Osteocyte (in vitro differentiated cells): ENCODE measurements around the gene KRT15. TPM values are rescaled to one million over a fixed set of nuclear protein-coding genes. Genes with fewer than 3 reads are reported as not detected.

ENCODE experiments used
- DNase-seq: peaks from one replicate; pipeline ENCODE4 v3.0.0; 2021; ENCODE audit warnings: mixed read lengths; ENCODE audit not compliant: unreplicated experiment; ENCODE audit errors: extremely low spot score
- H3K27ac Mint-ChIP-seq: one replicate; pipeline ENCODE4 v1.8.0; 2021; ENCODE audit warnings: mild to moderate bottlenecking, mixed read lengths; ENCODE audit not compliant: unreplicated experiment
- H3K27me3 Mint-ChIP-seq: one replicate; pipeline ENCODE4 v1.8.0; 2021; ENCODE audit warnings: mixed read lengths; ENCODE audit not compliant: unreplicated experiment
- H3K36me3 Mint-ChIP-seq: one replicate; pipeline ENCODE4 v1.8.0; 2021; ENCODE audit warnings: mixed read lengths; ENCODE audit not compliant: unreplicated experiment
- H3K4me1 Mint-ChIP-seq: one replicate; pipeline ENCODE4 v1.8.0; 2021; ENCODE audit warnings: mixed read lengths; ENCODE audit not compliant: unreplicated experiment
- H3K4me3 Mint-ChIP-seq: one replicate; pipeline ENCODE4 v1.8.0; 2021; ENCODE audit warnings: mild to moderate bottlenecking, moderate library complexity, mixed read lengths; ENCODE audit not compliant: unreplicated experiment
- H3K9me3 Mint-ChIP-seq: one replicate; pipeline ENCODE4 v1.8.0; 2021; ENCODE audit warnings: mixed read lengths; ENCODE audit not compliant: unreplicated experiment
- long read RNA-seq: library from polyadenylated mRNA; unstranded; transcript quantifications from one replicate; pipeline ENCODE4 v2.0.0, GENCODE V29; 2021
- total RNA-seq: library from RNA; stranded (reverse); gene quantifications from 2 replicates; pipeline ENCODE4 v1.2.1, GENCODE V29; 2021
- TF ChIP-seq, protein P1 (sequence below): fragments of 200-600 bp; sonication (generic); IDR thresholded peaks from 2 replicates; pipeline ENCODE4 v1.5.0; 2021; ENCODE audit warnings: antibody characterized with exemption, mild to moderate bottlenecking, moderate library complexity

KRT15 gene
- total RNA-seq, result not detected in 2 replicates
- long read RNA-seq, result 0 reads

DNA sequence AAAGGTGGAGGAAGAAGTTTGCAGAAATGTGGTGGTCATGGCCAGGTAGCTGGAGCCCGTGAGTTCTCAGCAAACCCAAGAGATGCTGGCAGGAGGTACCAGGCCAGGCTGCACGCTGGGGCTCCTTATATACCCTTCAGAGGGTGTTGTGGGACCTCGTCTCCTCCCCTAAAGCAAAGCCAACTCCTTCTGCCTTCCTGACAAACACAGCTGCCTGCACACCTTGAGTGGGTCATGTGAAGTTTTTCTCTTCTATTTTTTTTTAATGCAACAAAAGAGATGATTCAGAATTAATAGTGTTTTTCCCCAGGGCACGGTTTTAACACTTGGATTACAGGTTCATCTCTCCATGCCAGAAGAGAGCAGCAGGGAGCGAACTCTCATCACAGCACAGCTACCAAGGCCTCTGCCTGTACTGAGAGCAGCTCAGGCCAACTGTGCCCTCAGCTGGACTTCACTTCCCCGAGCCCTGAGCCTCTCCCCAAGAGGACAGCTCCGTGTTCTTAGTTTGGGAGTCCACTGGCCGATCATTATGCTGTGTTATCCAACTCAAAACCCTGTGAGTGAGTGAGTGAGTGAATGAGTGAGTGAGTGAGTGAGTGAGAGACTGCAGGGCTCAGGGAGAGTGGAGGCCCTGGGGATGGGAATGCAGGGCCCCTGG lies at the start of gene KRT15:
Gene KRT15 (minus strand): TSS at position 102 of the 661 bp plus-strand sequence. CDS start 63 bp downstream, at position 39.
- H3K4me3 Mint-ChIP-seq, result no peak within 1 kb of the TSS
- no peak within 1 kb of the TSS for H3K27ac Mint-ChIP-seq
- H3K36me3 Mint-ChIP-seq, result no peaks in the 10 kb centered on the region

DNA sequence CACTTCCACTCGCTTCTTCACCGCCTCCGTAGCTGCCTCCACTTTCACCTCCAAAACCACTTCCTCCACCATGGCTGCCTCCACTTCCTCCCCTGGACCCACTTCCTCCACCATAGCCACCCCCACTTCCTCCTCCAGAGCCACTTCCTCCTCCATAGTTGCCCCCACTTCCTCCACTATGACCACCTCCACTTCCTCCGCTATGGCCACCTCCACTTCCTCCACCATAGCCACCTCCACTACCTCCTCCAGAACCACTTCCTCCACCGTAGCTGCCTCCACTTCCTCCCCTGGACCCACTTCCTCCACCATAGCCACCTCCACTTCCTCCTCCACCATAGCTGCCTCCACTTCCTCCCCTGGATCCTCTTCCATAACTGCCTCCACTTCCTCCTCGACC lies 48.6 kb upstream of the KRT15 start:
- Mint-ChIP-seq H3K9me3 (no peaks in the 10 kb centered on the region), H3K27me3 (peaks cover 68% of the 10 kb centered on the region), H3K4me3 (no peak overlapping the region), H3K36me3 (no peaks in the 10 kb centered on the region), H3K27ac (no peak overlapping the region), H3K4me1 (no peaks in the 10 kb centered on the region)
- TF ChIP-seq, protein P1, sequence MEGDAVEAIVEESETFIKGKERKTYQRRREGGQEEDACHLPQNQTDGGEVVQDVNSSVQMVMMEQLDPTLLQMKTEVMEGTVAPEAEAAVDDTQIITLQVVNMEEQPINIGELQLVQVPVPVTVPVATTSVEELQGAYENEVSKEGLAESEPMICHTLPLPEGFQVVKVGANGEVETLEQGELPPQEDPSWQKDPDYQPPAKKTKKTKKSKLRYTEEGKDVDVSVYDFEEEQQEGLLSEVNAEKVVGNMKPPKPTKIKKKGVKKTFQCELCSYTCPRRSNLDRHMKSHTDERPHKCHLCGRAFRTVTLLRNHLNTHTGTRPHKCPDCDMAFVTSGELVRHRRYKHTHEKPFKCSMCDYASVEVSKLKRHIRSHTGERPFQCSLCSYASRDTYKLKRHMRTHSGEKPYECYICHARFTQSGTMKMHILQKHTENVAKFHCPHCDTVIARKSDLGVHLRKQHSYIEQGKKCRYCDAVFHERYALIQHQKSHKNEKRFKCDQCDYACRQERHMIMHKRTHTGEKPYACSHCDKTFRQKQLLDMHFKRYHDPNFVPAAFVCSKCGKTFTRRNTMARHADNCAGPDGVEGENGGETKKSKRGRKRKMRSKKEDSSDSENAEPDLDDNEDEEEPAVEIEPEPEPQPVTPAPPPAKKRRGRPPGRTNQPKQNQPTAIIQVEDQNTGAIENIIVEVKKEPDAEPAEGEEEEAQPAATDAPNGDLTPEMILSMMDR, result no peak
- no peak for DNase-seq

More for the DNA sequence above, at the start of gene KRT15:
- Mint-ChIP-seq H3K4me1 (peaks cover 12% of the 10 kb centered on the region), H3K9me3 (no peaks in the 10 kb centered on the region), H3K27me3 (no peaks in the 10 kb centered on the region)
- TF ChIP-seq, protein P1, result no peak
- no peak for DNase-seq

DNA sequence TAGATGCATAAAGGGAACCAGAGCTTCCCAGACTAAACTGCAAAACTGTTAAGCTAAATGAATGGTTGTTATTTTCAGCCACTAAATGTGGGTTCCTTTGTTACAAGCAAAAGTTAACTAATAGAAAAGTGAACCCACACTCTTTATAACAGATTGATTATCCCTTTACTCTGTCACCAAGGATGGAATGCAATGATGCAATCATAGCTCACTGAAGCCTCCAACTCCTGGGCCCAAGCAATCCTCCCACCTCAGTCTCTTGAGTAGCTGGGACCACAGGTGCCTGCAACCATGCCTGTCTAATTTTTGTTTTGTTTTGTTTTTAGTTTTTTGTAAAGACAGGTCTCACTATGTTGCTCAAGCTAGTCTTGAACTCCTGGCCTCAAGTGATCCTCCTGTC lies 46.6 kb upstream of the KRT15 start:
- TF ChIP-seq, protein P1, result no peak
- DNase-seq, result no peak
- Mint-ChIP-seq H3K4me1 (no peaks in the 10 kb centered on the region), H3K27me3 (peaks cover 72% of the 10 kb centered on the region), H3K4me3 (no peak overlapping the region), H3K27ac (no peak overlapping the region), H3K9me3 (no peaks in the 10 kb centered on the region), H3K36me3 (no peaks in the 10 kb centered on the region)

DNA sequence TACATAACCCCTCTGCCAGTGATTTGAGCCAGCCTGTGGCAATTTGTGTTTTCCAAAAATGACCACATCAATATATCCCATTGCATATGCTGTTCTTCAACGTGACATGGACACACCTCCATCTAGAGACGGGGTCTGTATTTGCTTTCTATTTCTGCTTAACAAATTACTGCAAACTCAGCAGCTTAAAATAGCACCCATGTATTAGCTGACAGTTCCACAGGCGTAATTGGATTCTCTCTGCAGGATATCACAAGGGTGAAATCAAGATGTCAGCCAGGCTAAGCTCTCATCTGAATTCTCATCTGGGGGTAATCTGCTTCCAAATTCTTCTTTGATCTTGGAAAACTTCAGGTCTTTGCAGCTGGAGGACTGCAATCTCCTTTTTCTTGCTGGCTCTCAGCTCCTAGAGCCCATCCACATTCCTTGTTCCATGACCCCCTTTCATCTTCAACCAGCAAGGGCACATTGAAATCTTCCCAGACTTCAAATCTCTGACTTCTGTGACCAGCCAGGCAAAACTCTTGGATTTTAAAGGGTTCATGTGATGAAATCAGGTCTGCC lies 45.0 kb upstream of the KRT15 start:
- no peaks in the 10 kb centered on the region for H3K4me1 Mint-ChIP-seq
- H3K36me3 Mint-ChIP-seq, result no peaks in the 10 kb centered on the region
- H3K27ac Mint-ChIP-seq, result no peak overlapping the region

DNA sequence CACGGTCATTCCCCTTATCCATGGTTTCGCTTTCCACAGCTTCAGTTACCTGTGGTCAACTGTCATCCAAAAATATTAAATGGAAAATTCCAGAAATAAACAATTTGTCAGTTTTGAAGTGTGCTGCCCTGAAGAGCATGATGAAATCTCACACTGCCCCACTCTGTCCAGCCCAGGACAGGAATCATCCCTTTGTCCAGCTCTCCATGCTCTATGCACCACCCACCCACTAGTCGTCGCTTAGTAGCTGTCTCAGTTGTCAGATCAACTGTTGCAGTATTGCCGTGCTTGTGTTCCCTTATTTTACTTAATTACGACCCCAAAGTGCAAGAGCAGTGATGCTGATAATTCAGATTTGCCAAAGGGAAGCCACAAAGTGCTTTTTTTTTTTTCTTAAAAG lies 42.9 kb upstream of the KRT15 start:
- TF ChIP-seq, protein P1, result no peak
- peaks cover 69% of the 10 kb centered on the region for H3K27me3 Mint-ChIP-seq
- no peaks in the 10 kb centered on the region for H3K36me3 Mint-ChIP-seq
- H3K4me1 Mint-ChIP-seq, result no peaks in the 10 kb centered on the region
- no peak for DNase-seq
- H3K9me3 Mint-ChIP-seq, result no peaks in the 10 kb centered on the region
- H3K4me3 Mint-ChIP-seq, result no peak overlapping the region
- H3K27ac Mint-ChIP-seq, result no peak overlapping the region

More for the DNA sequence above, 45.0 kb upstream of the KRT15 start:
- DNase-seq, result no peak
- H3K4me3 Mint-ChIP-seq, result no peak overlapping the region
- TF ChIP-seq, protein P1, result no peak
- peaks cover 69% of the 10 kb centered on the region for H3K27me3 Mint-ChIP-seq
- H3K9me3 Mint-ChIP-seq, result no peaks in the 10 kb centered on the region
